ENCODE data around the gene LUZP2.

LUZP2 gene

DNA sequence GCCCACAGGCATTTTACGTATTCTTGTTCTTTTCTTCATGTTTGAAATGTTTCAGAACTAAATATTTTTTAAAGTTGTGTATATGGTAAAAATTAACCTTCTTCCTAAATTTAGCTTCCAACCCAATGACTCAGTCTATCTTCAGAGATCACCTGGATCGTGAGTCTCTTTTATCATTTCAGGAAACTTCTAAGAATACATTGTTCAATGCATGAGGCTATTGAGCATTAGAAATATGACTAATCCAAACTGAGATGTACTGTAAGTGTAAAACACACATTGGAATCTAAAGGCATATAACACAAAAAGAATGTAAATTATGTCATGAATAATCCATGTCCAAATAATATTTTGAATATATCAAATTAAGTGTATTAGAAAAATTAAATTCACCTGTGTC lies 265.2 kb downstream of the LUZP2 start:
- TF ChIP-seq CTCF (IDR thresholded peaks at IDR 0.05; ENCODE audit: low read depth, low read length, poor library complexity, severe bottlenecking) = no peak
- TF ChIP-seq EZH2phosphoT487 (IDR thresholded peaks at IDR 0.05; ENCODE audit: borderline replicate concordance, low read length) = no peak
- no peaks in the 10 kb centered on the region for H3K36me3 ChIP-seq (ENCODE audit: control insufficient read depth, low read length)
- no peak overlapping the region for H3K4me3 ChIP-seq (ENCODE audit: low read length)
- H3K27ac ChIP-seq (ENCODE audit: low read depth, low read length) = no peak overlapping the region
- no peaks in the 10 kb centered on the region for H3F3A ChIP-seq (ENCODE audit: control insufficient read depth, insufficient read depth)
- H3K4me2 ChIP-seq (ENCODE audit: low read length) = no peak overlapping the region
- no peaks in the 10 kb centered on the region for H3K9me3 ChIP-seq (ENCODE audit: control insufficient read depth, insufficient read depth, low read length)
- no peaks in the 10 kb centered on the region for H3K4me1 ChIP-seq (ENCODE audit: control insufficient read depth, low read length)
- no peaks in the 10 kb centered on the region for H3K27me3 ChIP-seq (ENCODE audit: control insufficient read depth, low read length)
- no peaks in the 10 kb centered on the region for H3K79me2 ChIP-seq (ENCODE audit: control insufficient read depth, low read length)
- no peaks in the 10 kb centered on the region for H4K20me1 ChIP-seq (ENCODE audit: control insufficient read depth, insufficient read depth, low read depth, low read length)
- H3K9me2 ChIP-seq (replicated peaks; ENCODE audit: control insufficient read depth, low read length) = no peaks in the 10 kb centered on the region

DNA sequence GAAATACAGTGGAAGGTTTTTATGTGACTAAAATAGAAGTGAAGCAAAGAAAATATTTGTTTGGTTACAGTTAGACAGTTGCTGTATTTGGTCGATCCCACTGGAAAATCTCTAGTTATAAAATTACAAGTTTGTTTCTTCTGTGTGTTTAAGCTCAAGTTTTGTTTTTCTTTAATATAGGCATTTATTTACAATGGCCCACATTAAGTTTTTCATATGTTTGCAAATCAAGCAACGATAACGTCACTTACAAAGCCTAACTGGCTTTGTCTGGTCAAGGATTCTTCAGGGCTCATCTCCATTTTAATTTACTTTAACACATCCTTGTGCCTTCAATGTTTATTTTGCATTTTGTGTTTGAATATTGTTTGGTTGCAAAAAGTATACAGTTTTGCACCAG lies 270.6 kb downstream of the LUZP2 start:
- Histone ChIP-seq H3K36me3 (ENCODE audit: control insufficient read depth, low read length) (no peaks in the 10 kb centered on the region), H3K9me2 (replicated peaks; ENCODE audit: control insufficient read depth, low read length) (no peaks in the 10 kb centered on the region), H3K9me3 (ENCODE audit: control insufficient read depth, insufficient read depth, low read length) (no peaks in the 10 kb centered on the region), H3K79me2 (ENCODE audit: control insufficient read depth, low read length) (no peaks in the 10 kb centered on the region), H3K4me3 (ENCODE audit: low read length) (no peak overlapping the region), H3K27ac (ENCODE audit: low read depth, low read length) (no peak overlapping the region), H3K4me2 (ENCODE audit: low read length) (no peak overlapping the region), H3K4me1 (ENCODE audit: control insufficient read depth, low read length) (no peaks in the 10 kb centered on the region), H3F3A (ENCODE audit: control insufficient read depth, insufficient read depth) (no peaks in the 10 kb centered on the region), H3K27me3 (ENCODE audit: control insufficient read depth, low read length) (no peaks in the 10 kb centered on the region), H4K20me1 (ENCODE audit: control insufficient read depth, insufficient read depth, low read depth, low read length) (no peaks in the 10 kb centered on the region)
- TF ChIP-seq EZH2phosphoT487 (IDR thresholded peaks at IDR 0.05; ENCODE audit: borderline replicate concordance, low read length) = no peak
- TF ChIP-seq CTCF (IDR thresholded peaks at IDR 0.05; ENCODE audit: low read depth, low read length, poor library complexity, severe bottlenecking) = no peak

DNA sequence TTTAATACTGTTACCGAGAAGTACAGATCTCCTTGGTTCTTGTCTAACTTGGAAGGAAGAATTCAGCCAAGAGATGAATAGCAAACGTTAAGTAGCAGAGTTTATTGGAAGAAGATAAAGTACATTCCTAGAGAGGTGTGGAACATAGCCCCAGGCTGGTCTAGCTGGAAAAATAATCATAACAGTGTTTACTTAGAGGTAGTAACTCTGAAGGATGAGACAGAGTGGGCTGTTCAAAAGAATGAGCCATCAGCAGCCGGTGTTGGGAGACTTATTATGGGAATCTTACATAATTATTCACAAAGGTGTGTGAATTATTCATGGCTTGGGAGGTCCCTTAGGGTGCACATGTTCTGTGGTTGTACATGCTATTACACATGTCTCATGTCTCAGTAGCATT lies 276.5 kb downstream of the LUZP2 start:
- Histone ChIP-seq H3K9me2 (replicated peaks; ENCODE audit: control insufficient read depth, low read length) (no peaks in the 10 kb centered on the region), H3K79me2 (ENCODE audit: control insufficient read depth, low read length) (no peaks in the 10 kb centered on the region), H3K27me3 (ENCODE audit: control insufficient read depth, low read length) (no peaks in the 10 kb centered on the region), H3K36me3 (ENCODE audit: control insufficient read depth, low read length) (no peaks in the 10 kb centered on the region), H3K4me2 (ENCODE audit: low read length) (no peak overlapping the region), H3K4me1 (ENCODE audit: control insufficient read depth, low read length) (no peaks in the 10 kb centered on the region), H3K4me3 (ENCODE audit: low read length) (no peak overlapping the region), H3K9me3 (ENCODE audit: control insufficient read depth, insufficient read depth, low read length) (no peaks in the 10 kb centered on the region), H4K20me1 (ENCODE audit: control insufficient read depth, insufficient read depth, low read depth, low read length) (no peaks in the 10 kb centered on the region), H3F3A (ENCODE audit: control insufficient read depth, insufficient read depth) (no peaks in the 10 kb centered on the region), H3K27ac (ENCODE audit: low read depth, low read length) (no peak overlapping the region)
- TF ChIP-seq CTCF (IDR thresholded peaks at IDR 0.05; ENCODE audit: low read depth, low read length, poor library complexity, severe bottlenecking) (no peak), EZH2phosphoT487 (IDR thresholded peaks at IDR 0.05; ENCODE audit: borderline replicate concordance, low read length) (no peak)

DNA sequence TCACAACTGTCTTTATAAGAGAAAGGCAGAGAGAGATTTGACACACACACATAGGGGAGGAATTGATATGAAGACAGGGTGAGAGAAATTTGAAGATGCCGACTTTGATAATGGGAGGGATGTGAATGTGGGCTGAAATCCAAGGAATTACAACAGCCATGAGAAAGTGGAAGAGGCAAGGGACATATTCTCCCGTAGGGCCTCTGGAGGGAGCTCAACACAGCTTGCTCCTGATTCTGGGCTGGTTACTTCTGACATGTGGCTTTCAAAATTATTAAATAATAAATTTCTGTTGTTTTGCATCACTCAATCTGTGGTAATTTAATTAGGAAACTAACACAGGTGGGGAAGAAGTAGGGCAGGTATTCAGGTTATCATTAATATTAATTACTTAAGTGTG lies 282.9 kb downstream of the LUZP2 start:
- Histone ChIP-seq H3K4me1 (ENCODE audit: control insufficient read depth, low read length) (no peaks in the 10 kb centered on the region), H3F3A (ENCODE audit: control insufficient read depth, insufficient read depth) (no peaks in the 10 kb centered on the region), H3K27ac (ENCODE audit: low read depth, low read length) (no peak overlapping the region), H3K36me3 (ENCODE audit: control insufficient read depth, low read length) (no peaks in the 10 kb centered on the region), H3K9me3 (ENCODE audit: control insufficient read depth, insufficient read depth, low read length) (no peaks in the 10 kb centered on the region), H3K9me2 (replicated peaks; ENCODE audit: control insufficient read depth, low read length) (no peaks in the 10 kb centered on the region), H3K4me3 (ENCODE audit: low read length) (no peak overlapping the region), H4K20me1 (ENCODE audit: control insufficient read depth, insufficient read depth, low read depth, low read length) (no peaks in the 10 kb centered on the region), H3K27me3 (ENCODE audit: control insufficient read depth, low read length) (no peaks in the 10 kb centered on the region), H3K79me2 (ENCODE audit: control insufficient read depth, low read length) (no peaks in the 10 kb centered on the region), H3K4me2 (ENCODE audit: low read length) (no peak overlapping the region)
- no peak for TF ChIP-seq EZH2phosphoT487 (IDR thresholded peaks at IDR 0.05; ENCODE audit: borderline replicate concordance, low read length)
- no peak for TF ChIP-seq CTCF (IDR thresholded peaks at IDR 0.05; ENCODE audit: low read depth, low read length, poor library complexity, severe bottlenecking)

Data from DOHH2 (cell line).